ENCODE data around the gene CAPN14.

CAPN14 gene

DNA sequence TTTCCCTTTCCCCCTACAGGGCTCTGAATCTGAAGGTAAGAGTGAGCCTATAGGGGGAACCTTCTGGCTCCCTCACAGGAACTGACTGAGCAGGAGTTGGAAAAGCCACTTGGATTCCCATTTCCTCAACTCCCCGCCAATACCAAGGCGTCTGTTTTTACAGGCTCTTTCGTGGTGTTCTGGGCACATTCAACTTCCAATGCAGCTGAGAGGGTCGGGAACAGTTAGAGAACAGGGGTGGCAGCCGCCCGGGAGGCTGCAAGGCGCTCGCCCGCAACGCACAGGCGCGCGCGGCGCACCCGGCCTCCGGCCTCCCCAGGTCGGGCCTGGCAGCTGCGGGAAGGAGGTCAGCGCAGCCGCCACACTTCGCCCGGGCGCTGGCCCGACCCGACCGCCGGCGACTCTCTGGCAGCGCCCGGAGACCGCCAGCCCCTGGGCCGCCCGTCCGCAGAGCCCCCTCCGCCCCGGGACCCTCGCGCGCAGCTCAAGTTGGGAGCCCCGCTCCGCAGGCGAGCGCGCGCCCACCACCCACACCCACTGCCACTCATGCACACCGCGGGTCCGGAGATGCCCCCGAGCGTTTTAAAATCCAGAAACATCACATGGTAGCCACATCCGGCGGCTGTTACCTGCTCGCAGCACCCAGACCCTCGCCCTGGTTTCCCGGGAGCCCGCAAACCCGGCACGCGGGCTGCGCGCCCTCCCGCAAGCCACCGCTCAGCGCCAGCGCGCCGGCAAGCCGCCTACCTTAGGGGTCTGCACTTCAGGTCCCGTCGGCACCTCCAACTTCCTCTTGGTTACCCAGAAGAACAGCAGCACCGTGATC, 79.9 kb downstream of the CAPN14 start:
- 2% methylated on average over 72 of the region's 72 CpGs for WGBS
- H3K9me3 ChIP-seq (ENCODE audit: insufficient read depth, low read depth, low read length), result no peaks in the 10 kb centered on the region
- no peaks in the 10 kb centered on the region for H3K36me3 ChIP-seq (ENCODE audit: insufficient read depth, low read length)
- no peak overlapping the region for H3K27ac ChIP-seq (ENCODE audit: low read depth, low read length)
- H3K9ac ChIP-seq (ENCODE audit: low read depth, low read length), result peak overlapping the region; percentile 75
- peaks cover 79% of the 10 kb centered on the region for H3K27me3 ChIP-seq (ENCODE audit: insufficient read depth, low read length)
- H3K4me3 ChIP-seq (ENCODE audit: low read length), result peak overlapping the region; percentile 69
- peaks cover 7% of the 10 kb centered on the region; the same call in 1 of the 2 replicates for H3K4me1 ChIP-seq (ENCODE audit: insufficient read depth, low read length)

- no peaks in the 10 kb centered on the region for H3K9me3 ChIP-seq (ENCODE audit: insufficient read depth, low read depth, low read length)
- H3K9ac ChIP-seq (ENCODE audit: low read depth, low read length), result no peak overlapping the region
- H3K4me1 ChIP-seq (ENCODE audit: insufficient read depth, low read length), result peaks cover 13% of the 10 kb centered on the region; the same call in 1 of the 2 replicates
- H3K4me3 ChIP-seq (ENCODE audit: low read length), result peak overlapping the region; percentile 69
- peaks cover 72% of the 10 kb centered on the region for H3K27me3 ChIP-seq (ENCODE audit: insufficient read depth, low read length)
- H3K27ac ChIP-seq (ENCODE audit: low read depth, low read length), result no peak overlapping the region
- 81% methylated on average over 10 of the region's 10 CpGs for WGBS
- H3K36me3 ChIP-seq (ENCODE audit: insufficient read depth, low read length), result no peaks in the 10 kb centered on the region
Measured at GRCh38 chr2:31136732-31137131, 80.6 kb downstream of the CAPN14 start.

GRCh38 chr2:31136000-31136399, 81.3 kb downstream of the CAPN14 start:
- 89% methylated on average over 3 of the region's 3 CpGs for WGBS
- peaks cover 66% of the 10 kb centered on the region for H3K27me3 ChIP-seq (ENCODE audit: insufficient read depth, low read length)

DNA sequence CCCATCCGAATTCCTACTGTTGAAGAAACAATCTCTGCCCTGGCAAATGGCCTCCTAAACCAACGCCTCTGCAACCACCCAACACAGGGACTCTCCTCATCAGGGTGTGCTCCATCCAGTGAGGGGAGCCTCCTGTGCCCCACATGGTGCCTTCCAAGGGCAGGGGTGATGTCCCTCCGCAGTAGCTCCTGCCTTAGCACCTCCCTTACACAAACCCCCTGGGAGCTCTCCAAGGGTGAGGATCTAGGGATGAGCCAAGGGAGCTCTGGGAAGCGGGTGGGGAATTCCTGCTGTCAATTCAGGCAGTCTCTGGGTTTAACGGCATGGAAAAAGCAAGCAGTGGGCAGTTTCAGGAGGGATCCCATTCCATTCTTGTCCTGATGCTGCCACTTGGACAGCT, 82.8 kb downstream of the CAPN14 start:
- 92% methylated on average over 5 of the region's 5 CpGs for WGBS

More at GRCh38 chr2:31136000-31136399, 81.3 kb downstream of the CAPN14 start:
- no peak overlapping the region for H3K4me3 ChIP-seq (ENCODE audit: low read length)
- H3K4me1 ChIP-seq (ENCODE audit: insufficient read depth, low read length), result peaks cover 17% of the 10 kb centered on the region; the same call in 1 of the 2 replicates
- H3K9me3 ChIP-seq (ENCODE audit: insufficient read depth, low read depth, low read length), result no peaks in the 10 kb centered on the region
- no peaks in the 10 kb centered on the region for H3K36me3 ChIP-seq (ENCODE audit: insufficient read depth, low read length)
- no peak overlapping the region for H3K27ac ChIP-seq (ENCODE audit: low read depth, low read length)
- H3K9ac ChIP-seq (ENCODE audit: low read depth, low read length), result no peak overlapping the region

DNA sequence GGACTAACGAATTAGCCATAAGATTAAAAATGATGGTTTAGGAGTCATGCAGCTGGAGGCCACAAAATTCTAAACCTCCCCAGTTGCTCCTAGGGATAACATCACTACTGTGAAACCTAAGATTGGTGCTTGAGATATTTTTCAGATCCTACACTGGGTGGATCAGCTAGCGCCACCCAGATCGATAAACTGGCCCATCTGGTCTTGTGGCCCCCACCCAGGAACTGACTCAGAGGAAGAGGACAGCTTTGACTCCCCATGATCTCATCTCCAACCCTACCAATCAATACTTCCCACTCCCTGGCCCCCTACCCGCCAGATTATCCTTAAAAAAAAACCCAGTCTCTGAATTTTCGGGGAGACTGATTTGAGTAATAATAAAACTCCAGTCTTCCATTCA, 84.5 kb downstream of the CAPN14 start:
- Histone ChIP-seq H3K27me3 (ENCODE audit: insufficient read depth, low read length) (peaks cover 33% of the 10 kb centered on the region), H3K27ac (ENCODE audit: low read depth, low read length) (no peak overlapping the region), H3K4me1 (ENCODE audit: insufficient read depth, low read length) (peaks cover 26% of the 10 kb centered on the region), H3K9me3 (ENCODE audit: insufficient read depth, low read depth, low read length) (no peaks in the 10 kb centered on the region), H3K4me3 (ENCODE audit: low read length) (no peak overlapping the region), H3K36me3 (ENCODE audit: insufficient read depth, low read length) (no peaks in the 10 kb centered on the region), H3K9ac (ENCODE audit: low read depth, low read length) (no peak overlapping the region)
- 97% methylated on average over 5 of the region's 5 CpGs for WGBS

More for the DNA sequence above, 82.8 kb downstream of the CAPN14 start:
- Histone ChIP-seq H3K4me1 (ENCODE audit: insufficient read depth, low read length) (peaks cover 24% of the 10 kb centered on the region), H3K27me3 (ENCODE audit: insufficient read depth, low read length) (peaks cover 50% of the 10 kb centered on the region), H3K27ac (ENCODE audit: low read depth, low read length) (no peak overlapping the region), H3K4me3 (ENCODE audit: low read length) (no peak overlapping the region), H3K9ac (ENCODE audit: low read depth, low read length) (no peak overlapping the region), H3K9me3 (ENCODE audit: insufficient read depth, low read depth, low read length) (no peaks in the 10 kb centered on the region), H3K36me3 (ENCODE audit: insufficient read depth, low read length) (no peaks in the 10 kb centered on the region)

DNA sequence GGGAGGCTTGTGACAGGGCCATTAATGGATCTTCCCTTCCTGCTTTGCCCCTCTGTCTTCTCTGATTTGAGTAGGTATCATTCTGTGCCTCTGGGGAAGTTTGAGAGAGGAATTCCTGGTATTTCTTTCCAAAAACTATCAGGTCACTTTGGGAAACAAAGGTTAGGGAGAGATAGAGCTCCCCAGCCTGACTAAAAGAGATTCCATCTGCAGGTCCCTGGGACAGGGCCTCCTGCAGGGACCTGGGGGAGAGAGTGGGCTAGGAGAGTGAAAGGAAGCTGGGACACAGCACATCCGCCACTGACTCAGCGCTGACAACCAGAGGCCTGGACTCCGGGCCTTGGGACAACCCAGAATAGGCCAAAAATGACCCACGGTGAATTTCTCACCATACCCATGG, 85.4 kb downstream of the CAPN14 start:
- no peaks in the 10 kb centered on the region for H3K36me3 ChIP-seq (ENCODE audit: insufficient read depth, low read length)
- 0 out of 2 replicates have a peak overlapping the region, but pooled peaks have one; percentile 16 for H3K27ac ChIP-seq (ENCODE audit: low read depth, low read length)
- H3K4me3 ChIP-seq (ENCODE audit: low read length), result no peak overlapping the region
- no peak overlapping the region for H3K9ac ChIP-seq (ENCODE audit: low read depth, low read length)
- H3K27me3 ChIP-seq (ENCODE audit: insufficient read depth, low read length), result peaks cover 24% of the 10 kb centered on the region
- H3K9me3 ChIP-seq (ENCODE audit: insufficient read depth, low read depth, low read length), result no peaks in the 10 kb centered on the region
- H3K4me1 ChIP-seq (ENCODE audit: insufficient read depth, low read length), result peaks cover 26% of the 10 kb centered on the region
- WGBS, result 53% methylated on average over 4 of the region's 4 CpGs

DNA sequence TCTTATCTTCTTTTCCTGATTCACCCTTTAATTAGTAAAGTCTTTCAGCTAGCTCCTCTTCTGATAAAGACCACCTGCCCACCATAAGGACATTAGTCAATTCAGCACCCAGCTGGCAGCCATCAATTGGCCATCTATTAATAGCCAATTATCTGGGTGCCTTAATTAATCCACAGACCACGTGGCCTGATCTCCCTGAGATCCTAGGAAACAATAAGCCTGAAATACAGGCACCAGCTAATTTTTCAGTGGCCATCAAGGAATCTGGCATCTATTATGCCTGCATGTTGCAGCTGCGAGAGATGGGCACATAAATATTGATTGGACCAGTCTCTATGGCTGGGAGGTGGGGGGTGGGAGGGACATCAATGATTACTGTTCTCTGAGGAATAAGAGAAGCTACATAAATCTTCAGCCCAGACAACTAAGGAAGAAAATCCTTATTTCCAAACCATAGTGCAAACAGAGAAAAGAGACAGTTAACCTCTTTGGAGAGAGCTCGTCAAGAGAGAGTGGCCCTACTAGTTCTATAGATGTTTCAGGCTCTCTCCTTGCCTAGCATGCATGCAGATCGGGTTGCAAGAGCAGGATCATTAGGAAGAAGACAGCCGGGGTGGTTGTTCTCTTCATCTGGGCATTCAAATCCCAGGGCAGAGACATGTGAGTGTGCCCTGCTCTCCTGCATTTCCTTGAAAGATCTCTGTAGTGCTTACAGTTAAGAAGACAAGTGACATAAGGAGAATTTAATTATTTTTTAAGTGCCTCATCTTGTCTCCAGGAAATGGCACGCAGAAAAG, 87.7 kb downstream of the CAPN14 start:
- H3K4me1 ChIP-seq (ENCODE audit: insufficient read depth, low read length), result peaks cover 21% of the 10 kb centered on the region
- peaks cover 2% of the 10 kb centered on the region; the same call in 1 of the 2 replicates for H3K27me3 ChIP-seq (ENCODE audit: insufficient read depth, low read length)
- 78% methylated on average over 6 of the region's 6 CpGs for WGBS
- no peak overlapping the region for H3K27ac ChIP-seq (ENCODE audit: low read depth, low read length)
- no peak overlapping the region for H3K9ac ChIP-seq (ENCODE audit: low read depth, low read length)
- no peak overlapping the region for H3K4me3 ChIP-seq (ENCODE audit: low read length)
- H3K36me3 ChIP-seq (ENCODE audit: insufficient read depth, low read length), result no peaks in the 10 kb centered on the region
- H3K9me3 ChIP-seq (ENCODE audit: insufficient read depth, low read depth, low read length), result no peaks in the 10 kb centered on the region

GRCh38 chr2:31127931-31128330, 89.4 kb downstream of the CAPN14 start:
- H3K27ac ChIP-seq (ENCODE audit: low read depth, low read length), result no peak overlapping the region
- no peaks in the 10 kb centered on the region for H3K9me3 ChIP-seq (ENCODE audit: insufficient read depth, low read depth, low read length)
- no peaks in the 10 kb centered on the region for H3K27me3 ChIP-seq (ENCODE audit: insufficient read depth, low read length)
- H3K4me3 ChIP-seq (ENCODE audit: low read length), result no peak overlapping the region
- no peak overlapping the region for H3K9ac ChIP-seq (ENCODE audit: low read depth, low read length)
- H3K4me1 ChIP-seq (ENCODE audit: insufficient read depth, low read length), result peaks cover 21% of the 10 kb centered on the region
- WGBS, result 90% methylated on average over 3 of the region's 3 CpGs
- H3K36me3 ChIP-seq (ENCODE audit: insufficient read depth, low read length), result no peaks in the 10 kb centered on the region

DNA sequence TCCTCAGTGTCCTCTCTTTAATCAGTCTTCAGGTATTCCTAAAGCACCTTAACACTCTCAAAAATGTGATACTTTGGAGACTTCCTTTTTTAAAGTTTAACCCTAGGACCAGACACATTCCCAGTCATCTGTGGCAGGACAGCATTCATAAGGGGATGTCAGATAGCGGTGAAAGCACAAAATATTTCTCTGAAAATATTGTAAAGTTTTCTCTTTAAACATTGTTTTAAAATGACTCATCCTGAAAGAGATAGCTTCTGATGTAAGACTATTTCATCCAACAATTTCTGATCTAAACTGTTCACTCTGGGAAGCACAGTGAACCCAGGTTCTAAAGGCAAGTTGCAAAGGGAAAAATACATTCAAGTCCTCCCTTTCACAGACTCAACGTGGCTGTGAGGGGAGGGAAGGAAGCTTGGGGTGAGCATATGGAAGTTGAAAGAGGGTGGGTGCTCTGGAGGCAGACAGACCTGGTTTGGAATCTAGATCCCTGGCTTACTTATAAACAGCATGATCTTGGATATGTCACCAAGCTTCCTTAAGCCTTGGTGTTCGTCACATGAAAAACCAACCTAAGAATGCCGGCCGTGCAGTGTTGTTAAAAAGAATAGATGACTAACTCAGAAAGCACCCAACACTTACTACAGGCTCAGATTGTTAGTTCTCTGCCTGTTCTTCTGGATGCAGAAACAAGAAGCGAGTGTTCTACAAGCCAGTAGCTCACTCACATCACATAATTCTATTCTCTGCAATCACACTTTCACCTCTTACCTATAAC, 91.2 kb downstream of the CAPN14 start:
- peaks cover 8% of the 10 kb centered on the region for H3K4me1 ChIP-seq (ENCODE audit: insufficient read depth, low read length)
- H3K9ac ChIP-seq (ENCODE audit: low read depth, low read length), result no peak overlapping the region
- H3K27ac ChIP-seq (ENCODE audit: low read depth, low read length), result no peak overlapping the region
- no peaks in the 10 kb centered on the region for H3K9me3 ChIP-seq (ENCODE audit: insufficient read depth, low read depth, low read length)
- no peak overlapping the region for H3K4me3 ChIP-seq (ENCODE audit: low read length)
- WGBS, result 87% methylated on average over 4 of the region's 6 CpGs
- no peaks in the 10 kb centered on the region for H3K27me3 ChIP-seq (ENCODE audit: insufficient read depth, low read length)
- H3K36me3 ChIP-seq (ENCODE audit: insufficient read depth, low read length), result no peaks in the 10 kb centered on the region

DNA sequence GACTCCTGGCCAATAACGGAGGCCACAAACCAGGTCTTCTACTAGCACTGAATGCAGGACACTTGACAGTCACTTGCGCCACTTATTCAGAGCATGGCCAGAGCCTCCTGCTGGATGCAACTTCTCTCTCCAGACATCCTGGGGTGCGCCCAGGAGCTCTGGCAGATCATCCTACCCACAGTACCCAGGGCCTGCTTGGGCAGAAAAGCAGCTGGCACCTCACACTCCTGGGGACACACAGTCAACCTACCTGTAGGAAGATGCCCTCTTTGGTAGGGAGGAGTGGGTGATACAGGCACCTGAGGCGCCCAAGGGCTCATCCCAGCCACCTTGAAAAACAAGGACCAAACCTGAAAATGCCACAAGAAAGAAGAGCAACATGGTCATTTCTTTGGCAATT, 92.4 kb downstream of the CAPN14 start:
- no peak overlapping the region for H3K4me3 ChIP-seq (ENCODE audit: low read length)
- no peak overlapping the region for H3K27ac ChIP-seq (ENCODE audit: low read depth, low read length)
- H3K9me3 ChIP-seq (ENCODE audit: insufficient read depth, low read depth, low read length), result no peaks in the 10 kb centered on the region
- no peaks in the 10 kb centered on the region for H3K27me3 ChIP-seq (ENCODE audit: insufficient read depth, low read length)
- WGBS, result 93% methylated on average over 4 of the region's 4 CpGs
- no peaks in the 10 kb centered on the region for H3K36me3 ChIP-seq (ENCODE audit: insufficient read depth, low read length)
- H3K4me1 ChIP-seq (ENCODE audit: insufficient read depth, low read length), result peaks cover 6% of the 10 kb centered on the region
- H3K9ac ChIP-seq (ENCODE audit: low read depth, low read length), result no peak overlapping the region

Measured in HUES64 (cell line).